Keratinocyte (primary cell): ENCODE measurements around the gene CA11. TPM values are rescaled to one million over a fixed set of nuclear protein-coding genes. Genes with fewer than 3 reads are reported as not detected.

Source experiments
- DNase-seq: peaks from one replicate; pipeline ENCODE4 v3.0.0-alpha.2; 2011; ENCODE audit warnings: low read depth, missing footprints, low spot score
- FAIRE-seq: peaks from 2 replicates; lab custom pipeline; 2011; peaks lifted over from hg19 to GRCh38; lab: Jason Lieb, UNC
- H2AFZ ChIP-seq: 2 replicates; pipeline ENCODE4 v1.6.0; 2012; ENCODE audit warnings: low read length, control low read depth, inconsistent platforms; ENCODE audit not compliant: control insufficient read depth
- H3K27ac ChIP-seq: 2 replicates; pipeline ENCODE4 v1.5.1; 2011; ENCODE audit warnings: low read length; ENCODE audit not compliant: control insufficient read depth, insufficient read depth
- H3K27me3 ChIP-seq: 3 replicates; pipeline ENCODE4 v1.6.0; 2011; ENCODE audit warnings: low read length; ENCODE audit not compliant: control insufficient read depth, insufficient read depth; ENCODE audit errors: extremely low read depth
- H3K36me3 ChIP-seq, 2 experiments: 2 replicates in 1 of 2; 3 replicates in 1 of 2; pipeline ENCODE4 v1.5.1; 2011; ENCODE audit warnings: low read length in 2 of 2, mild to moderate bottlenecking in 1 of 2; ENCODE audit not compliant: control insufficient read depth in 2 of 2, insufficient read depth in 2 of 2; ENCODE audit errors: extremely low read depth in 1 of 2
- H3K4me1 ChIP-seq: 3 replicates; pipeline ENCODE4 v1.5.1; 2011; ENCODE audit warnings: low read length; ENCODE audit not compliant: control insufficient read depth, insufficient read depth; ENCODE audit errors: extremely low read depth
- H3K4me2 ChIP-seq: 3 replicates; pipeline ENCODE4 v1.6.0; 2011; ENCODE audit warnings: low read depth, low read length; ENCODE audit not compliant: control insufficient read depth, insufficient read depth; ENCODE audit errors: extremely low read depth
- H3K4me3 ChIP-seq, 3 experiments: fragments of 200-600 bp in 1 of 3; sonication (generic) in 1 of 3; 2 replicates in 2 of 3; 3 replicates in 1 of 3; pipeline ENCODE4 v1.5.1; 2011 to 2016; ENCODE audit warnings: low read length in 3 of 3, mild to moderate bottlenecking in 3 of 3, control low read depth in 2 of 3, inconsistent platforms in 1 of 3, low read depth in 1 of 3, mixed read lengths in 1 of 3, mixed run types in 1 of 3, moderate library complexity in 1 of 3; ENCODE audit not compliant: control insufficient read depth in 2 of 3, insufficient read depth in 2 of 3; ENCODE audit errors: extremely low read depth in 1 of 3
- H3K79me2 ChIP-seq: 2 replicates; pipeline ENCODE4 v1.6.0; 2012; ENCODE audit warnings: low read length; ENCODE audit not compliant: control insufficient read depth, insufficient read depth
- H3K9ac ChIP-seq: 3 replicates; pipeline ENCODE4 v1.6.0; 2011; ENCODE audit warnings: low read length; ENCODE audit not compliant: control insufficient read depth, insufficient read depth; ENCODE audit errors: extremely low read depth
- H3K9me1 ChIP-seq: 3 replicates; pipeline ENCODE4 v1.6.0; 2011; ENCODE audit warnings: low read length; ENCODE audit not compliant: control insufficient read depth, insufficient read depth; ENCODE audit errors: extremely low read depth
- H3K9me3 ChIP-seq: 2 replicates; pipeline ENCODE4 v1.5.1; 2012; ENCODE audit warnings: low read depth, low read length; ENCODE audit not compliant: control insufficient read depth
- H4K20me1 ChIP-seq: 3 replicates; pipeline ENCODE4 v1.6.0; 2011; ENCODE audit warnings: low read length; ENCODE audit not compliant: control insufficient read depth, insufficient read depth; ENCODE audit errors: extremely low read depth
- CTCF ChIP-seq, 3 experiments: IDR thresholded peaks in 1 of 3; conservative IDR thresholded peaks in 1 of 3; optimal IDR thresholded peaks in 1 of 3; 2 replicates in 2 of 3; 3 replicates in 1 of 3; pipeline versions ENCODE3 to v1.5.1; 2011; ENCODE audit warnings: low read length in 3 of 3, mild to moderate bottlenecking in 3 of 3, moderate library complexity in 2 of 3, control low read depth in 1 of 3, inconsistent platforms in 1 of 3; ENCODE audit not compliant: insufficient read depth in 2 of 3; ENCODE audit errors: extremely low read depth in 1 of 3
- EZH2 ChIP-seq: IDR thresholded peaks from one replicate; pipeline ENCODE4 v1.6.1; 2012; ENCODE audit warnings: inconsistent platforms, mild to moderate bottlenecking, low read length, moderate library complexity
- dilution Hi-C: fragments of 300-500 bp; cut with MboI; formaldehyde crosslinking; loops from one replicate; pipeline ENCODE4 v1.7.0; 2020; ENCODE audit warnings: low sequenced_read_pairs; ENCODE audit not compliant: extremely low pct_ligation_motif_present
- polyA plus RNA-seq, 5 experiments: library from polyadenylated mRNA; depleted of rRNA in 3 of 5; stranded (reverse) in 3 of 5; stranded (forward) in 1 of 5; unstranded in 1 of 5; fragments of >200 nt; gene quantifications; 1 replicate in 1 of 5; 2 replicates in 3 of 5; 3 replicates in 1 of 5; pipeline versions ENCODE4 v1.2.1 to v1.2.3, GENCODE V29; 2011 to 2012; ENCODE audit warnings: missing spikeins in 2 of 5, low read depth in 1 of 5, low replicate concordance in 1 of 5

Gene CA11
- polyA plus RNA-seq, 1 donor (not counting 4 experiments of a cell fraction or from before 2014, with no cell fraction given) = 1.6 TPM

GRCh38 chr19:48651683-48652048, 5.7 kb upstream of the CA11 start:
- dilution Hi-C loops = no loop called here
- no peak for FAIRE-seq
- H2AFZ ChIP-seq = no peak overlapping the region

GRCh38 chr19:48650974-48651682, 5.1 kb upstream of the CA11 start:
- TF ChIP-seq EZH2 (no peak), CTCF (optimal IDR thresholded peaks at IDR 0.05 in 1 of 3, IDR thresholded peaks at IDR 0.05 in 1 of 3, conservative IDR thresholded peaks at IDR 0.05 in 1 of 3; ENCODE audit: extremely low read depth in 1 of 3, insufficient read depth in 2 of 3, low read length in 3 of 3) (no peak)
- no peak overlapping the region for H3K4me2 ChIP-seq
- DNase-seq (no peak), FAIRE-seq (no peak)
- H3K36me3 ChIP-seq = no peaks in the 10 kb centered on the region
- H3K9me3 ChIP-seq = no peaks in the 10 kb centered on the region
- no peaks in the 10 kb centered on the region for H4K20me1 ChIP-seq
- peaks cover 8% of the 10 kb centered on the region for H3K4me1 ChIP-seq
- H3K27ac ChIP-seq = no peak overlapping the region
- dilution Hi-C loops = no loop called here
- no peaks in the 10 kb centered on the region for H3K27me3 ChIP-seq
- no peaks in the 10 kb centered on the region for H3K79me2 ChIP-seq
- H3K4me3 ChIP-seq = no peak overlapping the region
- H3K9me1 ChIP-seq = no peaks in the 10 kb centered on the region
- H3K9ac ChIP-seq = no peak overlapping the region
- H2AFZ ChIP-seq = no peak overlapping the region

More at GRCh38 chr19:48651683-48652048, 5.7 kb upstream of the CA11 start:
- no peaks in the 10 kb centered on the region for H3K9me3 ChIP-seq
- no peaks in the 10 kb centered on the region for H3K27me3 ChIP-seq
- no peaks in the 10 kb centered on the region for H4K20me1 ChIP-seq
- no peaks in the 10 kb centered on the region for H3K79me2 ChIP-seq
- H3K9me1 ChIP-seq = no peaks in the 10 kb centered on the region
- H3K4me2 ChIP-seq = no peak overlapping the region
- TF ChIP-seq CTCF (optimal IDR thresholded peaks at IDR 0.05 in 1 of 3, IDR thresholded peaks at IDR 0.05 in 1 of 3, conservative IDR thresholded peaks at IDR 0.05 in 1 of 3; ENCODE audit: extremely low read depth in 1 of 3, insufficient read depth in 2 of 3, low read length in 3 of 3) (no peak), EZH2 (no peak)
- H3K4me3 ChIP-seq = no peak overlapping the region
- no peak for DNase-seq
- no peak overlapping the region for H3K9ac ChIP-seq
- H3K27ac ChIP-seq = no peak overlapping the region
- H3K4me1 ChIP-seq = peaks cover 7% of the 10 kb centered on the region
- no peaks in the 10 kb centered on the region for H3K36me3 ChIP-seq
